Suprapubic skin (tissue), 4 donors: ENCODE data around the gene HDC.

ENCODE experiments used
- POLR2A ChIP-seq, 2 donors: fragments of 450-650 bp; IDR thresholded peaks; one replicate each; pipeline ENCODE4 v1.6.1; 2017; ENCODE audit warnings: antibody characterized with exemption in 2 of 2, mild to moderate bottlenecking in 2 of 2, moderate library complexity in 2 of 2
- POLR2AphosphoS5 ChIP-seq, 3 donors: sonication (generic); formaldehyde crosslinking; IDR thresholded peaks; one replicate each; pipeline ENCODE4 v1.6.1; 2017; ENCODE audit warnings: antibody characterized with exemption in 3 of 3
- TF ChIP-seq, protein P1 (sequence below), 2 donors: fragments of 200-600 bp in 1 of 2; fragments of 450-650 bp in 1 of 2; sonication (generic) in 1 of 2; IDR thresholded peaks; one replicate each; pipeline ENCODE4 v1.5.1; 2016 to 2019; ENCODE audit warnings: antibody characterized with exemption in 2 of 2, mild to moderate bottlenecking in 1 of 2, moderate library complexity in 1 of 2

DNA sequence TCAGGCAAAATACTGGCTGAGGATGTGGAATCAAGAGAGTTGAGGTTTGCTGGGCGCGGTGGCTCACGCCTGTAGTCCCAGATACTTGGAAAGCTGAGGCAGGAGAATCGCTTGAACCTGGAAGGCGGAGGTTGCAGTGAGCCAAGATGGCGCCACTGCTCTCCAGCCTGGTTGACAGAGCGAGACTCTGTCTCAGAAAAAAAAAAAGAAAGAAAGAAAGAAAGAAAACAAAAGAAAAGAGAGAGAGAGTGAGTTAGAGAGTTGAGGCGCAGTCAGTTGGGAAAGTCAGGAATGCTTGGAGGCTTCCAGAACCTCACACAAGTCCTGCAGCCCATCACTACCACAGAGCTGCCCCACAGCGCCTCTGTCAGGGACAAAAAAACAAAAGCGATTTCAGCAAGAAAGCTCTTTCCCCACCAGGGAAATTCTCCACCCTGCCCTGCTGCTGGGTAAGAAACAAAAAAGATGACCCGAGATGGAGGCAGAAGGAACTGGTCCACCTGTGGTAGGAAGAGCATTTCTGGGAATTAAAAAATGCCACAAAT lies 13.8 kb downstream of the HDC start:
- TF ChIP-seq, protein P1, sequence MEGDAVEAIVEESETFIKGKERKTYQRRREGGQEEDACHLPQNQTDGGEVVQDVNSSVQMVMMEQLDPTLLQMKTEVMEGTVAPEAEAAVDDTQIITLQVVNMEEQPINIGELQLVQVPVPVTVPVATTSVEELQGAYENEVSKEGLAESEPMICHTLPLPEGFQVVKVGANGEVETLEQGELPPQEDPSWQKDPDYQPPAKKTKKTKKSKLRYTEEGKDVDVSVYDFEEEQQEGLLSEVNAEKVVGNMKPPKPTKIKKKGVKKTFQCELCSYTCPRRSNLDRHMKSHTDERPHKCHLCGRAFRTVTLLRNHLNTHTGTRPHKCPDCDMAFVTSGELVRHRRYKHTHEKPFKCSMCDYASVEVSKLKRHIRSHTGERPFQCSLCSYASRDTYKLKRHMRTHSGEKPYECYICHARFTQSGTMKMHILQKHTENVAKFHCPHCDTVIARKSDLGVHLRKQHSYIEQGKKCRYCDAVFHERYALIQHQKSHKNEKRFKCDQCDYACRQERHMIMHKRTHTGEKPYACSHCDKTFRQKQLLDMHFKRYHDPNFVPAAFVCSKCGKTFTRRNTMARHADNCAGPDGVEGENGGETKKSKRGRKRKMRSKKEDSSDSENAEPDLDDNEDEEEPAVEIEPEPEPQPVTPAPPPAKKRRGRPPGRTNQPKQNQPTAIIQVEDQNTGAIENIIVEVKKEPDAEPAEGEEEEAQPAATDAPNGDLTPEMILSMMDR (IDR thresholded peaks at IDR 0.05) = no peak
- TF ChIP-seq POLR2AphosphoS5 (IDR thresholded peaks at IDR 0.05) = no peak
- no peak for TF ChIP-seq POLR2A (IDR thresholded peaks at IDR 0.05)
